ENCODE results near the gene NOPCHAP1.
"Not testable (repeated sequence)": the region's sequence is repeated elsewhere in the genome, so short reads cannot be mapped to it uniquely, and the experiment has no call there.

Gene NOPCHAP1

GRCh38 chr12:104986022-104986941 lies at the start of gene NOPCHAP1:
TSS of gene NOPCHAP1 (plus strand) at chr12:104986316. CDS start at chr12:104986353, 37 bp downstream.
- peak; percentile 94 for DNase-seq (ENCODE audit: low read depth, low spot score)

GRCh38 chr12:104938371-104938770 lies 47.7 kb upstream of the NOPCHAP1 start:
- DNase-seq (ENCODE audit: low read depth, low spot score): no peak

- no peak for DNase-seq (ENCODE audit: low read depth, low spot score)
Measured at GRCh38 chr12:104939089-104939488, 47.0 kb upstream of the NOPCHAP1 start.

GRCh38 chr12:104941454-104941853 lies 44.7 kb upstream of the NOPCHAP1 start:
- DNase-seq (ENCODE audit: low read depth, low spot score): no peak

GRCh38 chr12:104942075-104942474 lies 44.0 kb upstream of the NOPCHAP1 start:
- DNase-seq (ENCODE audit: low read depth, low spot score): no peak

- DNase-seq (ENCODE audit: low read depth, low spot score): not testable (repeated sequence)
Measured at GRCh38 chr12:104943401-104943800, 42.7 kb upstream of the NOPCHAP1 start.

GRCh38 chr12:104944252-104944651 lies 41.9 kb upstream of the NOPCHAP1 start:
- no peak for DNase-seq (ENCODE audit: low read depth, low spot score)

GRCh38 chr12:104948716-104949115 lies 37.4 kb upstream of the NOPCHAP1 start:
- DNase-seq (ENCODE audit: low read depth, low spot score): not testable (repeated sequence)

- DNase-seq (ENCODE audit: low read depth, low spot score): no peak
Measured at GRCh38 chr12:104951759-104952509, 34.2 kb upstream of the NOPCHAP1 start.

- no peak for DNase-seq (ENCODE audit: low read depth, low spot score)
Measured at GRCh38 chr12:104952816-104953215, 33.3 kb upstream of the NOPCHAP1 start.

GRCh38 chr12:104953323-104953722 lies 32.8 kb upstream of the NOPCHAP1 start:
- no peak for DNase-seq (ENCODE audit: low read depth, low spot score)

- DNase-seq (ENCODE audit: low read depth, low spot score): no peak
Measured at GRCh38 chr12:104955703-104956102, 30.4 kb upstream of the NOPCHAP1 start.

GRCh38 chr12:104956870-104957718 lies 29.0 kb upstream of the NOPCHAP1 start:
- DNase-seq (ENCODE audit: low read depth, low spot score): no peak

- DNase-seq (ENCODE audit: low read depth, low spot score): peak; percentile 8
Measured at GRCh38 chr12:104957719-104958000, 28.5 kb upstream of the NOPCHAP1 start.

- peak; percentile 76 for DNase-seq (ENCODE audit: low read depth, low spot score)
Measured at GRCh38 chr12:104958001-104958804, 27.9 kb upstream of the NOPCHAP1 start, which contains the start of gene SLC41A2. TSS of gene SLC41A2 (minus strand) at chr12:104958290. CDS start at chr12:104928527, 29,763 bp downstream.

GRCh38 chr12:104958805-104959334 lies 27.2 kb upstream of the NOPCHAP1 start:
- DNase-seq (ENCODE audit: low read depth, low spot score): peak; percentile 43

GRCh38 chr12:104959335-104959841 lies 26.7 kb upstream of the NOPCHAP1 start:
- DNase-seq (ENCODE audit: low read depth, low spot score): no peak

- DNase-seq (ENCODE audit: low read depth, low spot score): no peak
Measured at GRCh38 chr12:104960464-104960863, 25.7 kb upstream of the NOPCHAP1 start.

GRCh38 chr12:104963757-104964156 lies 22.4 kb upstream of the NOPCHAP1 start:
- no peak for DNase-seq (ENCODE audit: low read depth, low spot score)

GRCh38 chr12:104964167-104964855 lies 21.8 kb upstream of the NOPCHAP1 start:
- DNase-seq (ENCODE audit: low read depth, low spot score): no peak

All from ELF-1 (cell line).